Neural cell (in vitro differentiated cells): ENCODE measurements around the gene BTG2. TPM values are rescaled to one million over a fixed set of nuclear protein-coding genes. Genes with fewer than 3 reads are reported as not detected.

Experiments
- H2AFZ ChIP-seq: fragments of 200-600, 300-800 bp; sonication (generic), shearing (Covaris generic); 2 replicates; pipeline ENCODE4 v1.6.0; 2014; ENCODE audit warnings: low read depth, mild to moderate bottlenecking, antibody characterized with exemption, low read length, moderate library complexity
- H3F3A ChIP-seq: fragments of 200-600 bp; shearing (Covaris generic); 2 replicates; pipeline ENCODE4 v1.6.1; 2016; ENCODE audit warnings: mild to moderate bottlenecking, moderate library complexity, mixed read lengths, antibody characterized with exemption, low read length; ENCODE audit not compliant: insufficient read depth, poor library complexity, severe bottlenecking
- H3K27ac ChIP-seq: fragments of 200-600, 300-800 bp; sonication (generic), shearing (Covaris generic); 2 replicates; pipeline ENCODE4 v1.5.1; 2014; ENCODE audit warnings: mild to moderate bottlenecking, low read length, moderate library complexity
- H3K27me3 ChIP-seq: fragments of 300-800, 200-600 bp; sonication (generic), shearing (Covaris generic); 2 replicates; pipeline ENCODE4 v1.6.0; 2014; ENCODE audit warnings: mild to moderate bottlenecking, low read depth, low read length, moderate library complexity; ENCODE audit not compliant: insufficient read depth
- H3K36me3 ChIP-seq: fragments of 300-800, 200-600 bp; sonication (generic), shearing (Covaris generic); 2 replicates; pipeline ENCODE4 v1.5.1; 2014; ENCODE audit warnings: mild to moderate bottlenecking, antibody characterized with exemption, low read length, moderate library complexity; ENCODE audit not compliant: insufficient read depth
- H3K4me2 ChIP-seq: fragments of 300-800, 200-600 bp; sonication (generic), shearing (Covaris generic); 2 replicates; pipeline ENCODE4 v1.6.0; 2014; ENCODE audit warnings: mild to moderate bottlenecking, low read length
- H3K4me3 ChIP-seq: fragments of 300-800, 200-600 bp; sonication (generic), shearing (Covaris generic); 2 replicates; pipeline ENCODE4 v1.5.1; 2014; ENCODE audit warnings: mild to moderate bottlenecking, low read length, moderate library complexity
- H3K79me2 ChIP-seq: fragments of 200-600 bp; shearing (Covaris generic); replicated peaks from 2 replicates; pipeline ENCODE4 v1.6.0; 2014; ENCODE audit warnings: mild to moderate bottlenecking, low read length, moderate library complexity; ENCODE audit not compliant: insufficient read depth
- H3K9ac ChIP-seq: fragments of 300-800, 200-600 bp; sonication (generic), shearing (Covaris generic); 2 replicates; pipeline ENCODE4 v1.6.1; 2016; ENCODE audit warnings: mild to moderate bottlenecking, low read length, mixed read lengths
- H3K9me2 ChIP-seq: fragments of 200-600 bp; shearing (Covaris generic); 2 replicates; pipeline ENCODE4 v1.6.1; 2016; ENCODE audit warnings: mild to moderate bottlenecking, low read length, mixed read lengths; ENCODE audit not compliant: insufficient read depth
- H3K9me3 ChIP-seq: fragments of 200-600, 300-800 bp; sonication (generic), shearing (Covaris generic); 2 replicates; pipeline ENCODE4 v1.6.1; 2016; ENCODE audit warnings: mild to moderate bottlenecking, mixed run types, low read length, moderate library complexity, mixed read lengths
- H4K20me1 ChIP-seq: fragments of 200-600 bp; shearing (Covaris generic); 2 replicates; pipeline ENCODE4 v1.6.1; 2016; ENCODE audit warnings: mild to moderate bottlenecking, mixed run types; ENCODE audit not compliant: insufficient read depth
- CTCF ChIP-seq: fragments of 450-650 bp; IDR thresholded peaks from 2 replicates; pipeline ENCODE4 v1.5.1; 2014; ENCODE audit warnings: antibody characterized with exemption, mild to moderate bottlenecking, moderate library complexity; ENCODE audit not compliant: poor library complexity, severe bottlenecking
- EP300 ChIP-seq: fragments of 450-650 bp; conservative IDR thresholded peaks from 2 replicates; pipeline ENCODE4 v1.6.1; 2014; ENCODE audit warnings: antibody characterized with exemption, mild to moderate bottlenecking, moderate library complexity; ENCODE audit not compliant: poor library complexity, severe bottlenecking
- EZH2 ChIP-seq: fragments of 200-600, 300-800 bp; shearing (Covaris generic), sonication (generic); IDR thresholded peaks from 2 replicates; pipeline ENCODE4 v1.6.1; 2014; ENCODE audit warnings: antibody characterized with exemption, low read length, borderline replicate concordance, mild to moderate bottlenecking; ENCODE audit not compliant: insufficient read depth, poor library complexity, severe bottlenecking
- MXI1 ChIP-seq: fragments of 450-650 bp; conservative IDR thresholded peaks from 2 replicates; pipeline ENCODE4 v1.6.1; 2014; ENCODE audit warnings: antibody characterized with exemption, mild to moderate bottlenecking; ENCODE audit not compliant: poor library complexity, severe bottlenecking
- POLR2AphosphoS5 ChIP-seq: IDR thresholded peaks from 2 replicates; pipeline ENCODE4 v1.6.1; 2012
- RAD21 ChIP-seq: fragments of 450-650 bp; conservative IDR thresholded peaks from 2 replicates; pipeline ENCODE4 v1.6.1; 2014; ENCODE audit warnings: antibody characterized with exemption, mild to moderate bottlenecking, moderate library complexity
- SMC3 ChIP-seq: fragments of 450-650 bp; conservative IDR thresholded peaks from 2 replicates; pipeline ENCODE4 v1.6.1; 2014; ENCODE audit warnings: antibody characterized with exemption, mild to moderate bottlenecking, moderate library complexity; ENCODE audit not compliant: poor library complexity
- TAF1 ChIP-seq: IDR thresholded peaks from 2 replicates; pipeline ENCODE4 v1.6.1; 2012; ENCODE audit warnings: low read depth
- polyA plus RNA-seq: library from polyadenylated mRNA; depleted of rRNA; stranded (reverse); fragments of >200 nt; gene quantifications from 2 replicates; pipeline ENCODE4 v1.2.3, GENCODE V29; 2014
- TF ChIP-seq, protein P1 (sequence below): IDR thresholded peaks from 2 replicates; pipeline ENCODE4 v1.6.1; 2012; ENCODE audit warnings: borderline replicate concordance

The BTG2 gene
- polyA plus RNA-seq, 1 donor from 2014 or later = 4.1 TPM

DNA sequence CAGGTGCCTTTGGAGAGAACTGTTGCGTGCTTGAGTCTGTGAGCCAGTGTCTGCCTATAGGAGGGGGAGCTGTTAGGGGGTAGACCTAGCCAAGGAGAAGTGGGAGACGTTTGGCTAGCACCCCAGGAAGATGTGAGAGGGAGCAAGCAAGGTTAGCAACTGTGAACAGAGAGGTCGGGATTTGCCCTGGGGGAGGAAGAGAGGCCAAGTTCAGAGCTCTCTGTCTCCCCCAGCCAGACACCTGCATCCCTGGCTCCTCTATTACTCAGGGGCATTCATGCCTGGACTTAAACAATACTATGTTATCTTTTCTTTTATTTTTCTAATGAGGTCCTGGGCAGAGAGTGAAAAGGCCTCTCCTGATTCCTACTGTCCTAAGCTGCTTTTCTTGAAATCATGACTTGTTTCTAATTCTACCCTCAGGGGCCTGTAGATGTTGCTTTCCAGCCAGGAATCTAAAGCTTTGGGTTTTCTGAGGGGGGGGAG is 2.4 kb downstream of the BTG2 start:
- Histone ChIP-seq H3K9ac (no peak overlapping the region), H3K27me3 (no peaks in the 10 kb centered on the region), H3K4me2 (no peak overlapping the region), H3K9me2 (no peaks in the 10 kb centered on the region), H3F3A (no peaks in the 10 kb centered on the region), H4K20me1 (no peaks in the 10 kb centered on the region), H3K36me3 (no peaks in the 10 kb centered on the region), H2AFZ (no peak overlapping the region), H3K27ac (no peak overlapping the region), H3K4me3 (peak overlapping the region; percentile 26), H3K79me2 (peaks cover 20% of the 10 kb centered on the region), H3K9me3 (no peaks in the 10 kb centered on the region)
- TF ChIP-seq CTCF (no peak), EP300 (no peak), RAD21 (no peak), POLR2AphosphoS5 (no peak), MXI1 (no peak), TAF1 (no peak), SMC3 (no peak), EZH2 (no peak)
- TF ChIP-seq, protein P1, sequence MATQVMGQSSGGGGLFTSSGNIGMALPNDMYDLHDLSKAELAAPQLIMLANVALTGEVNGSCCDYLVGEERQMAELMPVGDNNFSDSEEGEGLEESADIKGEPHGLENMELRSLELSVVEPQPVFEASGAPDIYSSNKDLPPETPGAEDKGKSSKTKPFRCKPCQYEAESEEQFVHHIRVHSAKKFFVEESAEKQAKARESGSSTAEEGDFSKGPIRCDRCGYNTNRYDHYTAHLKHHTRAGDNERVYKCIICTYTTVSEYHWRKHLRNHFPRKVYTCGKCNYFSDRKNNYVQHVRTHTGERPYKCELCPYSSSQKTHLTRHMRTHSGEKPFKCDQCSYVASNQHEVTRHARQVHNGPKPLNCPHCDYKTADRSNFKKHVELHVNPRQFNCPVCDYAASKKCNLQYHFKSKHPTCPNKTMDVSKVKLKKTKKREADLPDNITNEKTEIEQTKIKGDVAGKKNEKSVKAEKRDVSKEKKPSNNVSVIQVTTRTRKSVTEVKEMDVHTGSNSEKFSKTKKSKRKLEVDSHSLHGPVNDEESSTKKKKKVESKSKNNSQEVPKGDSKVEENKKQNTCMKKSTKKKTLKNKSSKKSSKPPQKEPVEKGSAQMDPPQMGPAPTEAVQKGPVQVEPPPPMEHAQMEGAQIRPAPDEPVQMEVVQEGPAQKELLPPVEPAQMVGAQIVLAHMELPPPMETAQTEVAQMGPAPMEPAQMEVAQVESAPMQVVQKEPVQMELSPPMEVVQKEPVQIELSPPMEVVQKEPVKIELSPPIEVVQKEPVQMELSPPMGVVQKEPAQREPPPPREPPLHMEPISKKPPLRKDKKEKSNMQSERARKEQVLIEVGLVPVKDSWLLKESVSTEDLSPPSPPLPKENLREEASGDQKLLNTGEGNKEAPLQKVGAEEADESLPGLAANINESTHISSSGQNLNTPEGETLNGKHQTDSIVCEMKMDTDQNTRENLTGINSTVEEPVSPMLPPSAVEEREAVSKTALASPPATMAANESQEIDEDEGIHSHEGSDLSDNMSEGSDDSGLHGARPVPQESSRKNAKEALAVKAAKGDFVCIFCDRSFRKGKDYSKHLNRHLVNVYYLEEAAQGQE = no peak

DNA sequence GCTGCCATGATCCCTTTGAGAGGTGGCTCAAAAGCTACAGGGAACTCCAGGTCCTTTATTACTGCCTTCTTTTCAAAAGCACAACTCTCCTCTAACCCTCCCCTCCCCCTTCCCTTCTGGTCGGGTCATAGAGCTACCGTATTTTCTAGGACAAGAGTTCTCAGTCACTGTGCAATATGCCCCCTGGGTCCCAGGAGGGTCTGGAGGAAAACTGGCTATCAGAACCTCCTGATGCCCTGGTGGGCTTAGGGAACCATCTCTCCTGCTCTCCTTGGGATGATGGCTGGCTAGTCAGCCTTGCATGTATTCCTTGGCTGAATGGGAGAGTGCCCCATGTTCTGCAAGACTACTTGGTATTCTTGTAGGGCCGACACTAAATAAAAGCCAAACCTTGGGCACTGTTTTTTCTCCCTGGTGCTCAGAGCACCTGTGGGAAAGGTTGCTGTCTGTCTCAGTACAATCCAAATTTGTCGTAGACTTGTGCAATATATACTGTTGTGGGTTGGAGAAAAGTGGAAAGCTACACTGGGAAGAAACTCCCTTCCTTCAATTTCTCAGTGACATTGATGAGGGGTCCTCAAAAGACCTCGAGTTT is 3.1 kb downstream of the BTG2 start:
- H4K20me1 ChIP-seq = no peaks in the 10 kb centered on the region
- no peak overlapping the region for H3K27ac ChIP-seq
- no peaks in the 10 kb centered on the region for H3K27me3 ChIP-seq
- no peak overlapping the region for H3K9ac ChIP-seq
- H3K79me2 ChIP-seq = peaks cover 20% of the 10 kb centered on the region
- H3K4me3 ChIP-seq = peak overlapping the region; percentile 26
- H3F3A ChIP-seq = no peaks in the 10 kb centered on the region
- H2AFZ ChIP-seq = no peak overlapping the region
- no peaks in the 10 kb centered on the region for H3K9me3 ChIP-seq
- H3K4me2 ChIP-seq = no peak overlapping the region
- no peaks in the 10 kb centered on the region for H3K9me2 ChIP-seq
- no peaks in the 10 kb centered on the region for H3K36me3 ChIP-seq
- no peak for TF ChIP-seq MXI1
- TF ChIP-seq EZH2 = no peak
